ENCODE results near the gene KRTCAP2. TPM values are rescaled to one million over a fixed set of nuclear protein-coding genes. Genes with fewer than 3 reads are reported as not detected.

KRTCAP2 gene
- total RNA-seq, 4 donors from 2014 or later, result 79.8 to 263 (median 162) TPM

DNA sequence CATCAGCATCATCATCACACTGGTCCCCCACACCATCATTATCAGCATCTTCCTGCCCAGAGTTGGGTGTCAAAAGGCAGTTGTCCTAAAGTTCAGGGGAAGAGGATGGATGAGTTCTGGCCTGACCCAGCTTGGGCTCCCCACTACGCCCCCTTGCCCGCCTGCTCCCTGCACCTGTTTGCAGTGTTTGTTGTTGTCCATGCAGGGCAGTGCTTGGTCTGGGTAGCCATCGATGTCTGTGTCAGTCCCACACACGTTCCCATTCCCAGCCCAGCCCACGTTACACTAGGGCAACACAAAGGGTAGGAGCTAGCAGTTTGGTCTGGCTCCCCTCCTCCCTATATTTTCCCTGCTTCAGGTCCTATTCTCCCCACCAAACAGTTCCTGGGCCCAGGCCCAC lies 27.8 kb upstream of the KRTCAP2 start:
- intact Hi-C loops (cut with DNase I), result no loop called here
- WGBS, 2 donors, result 91 to 95% methylated on average over 5 of the region's 5 CpGs
- H3K9me3 ChIP-seq, result no peaks in the 10 kb centered on the region
- no peaks in the 10 kb centered on the region for H3K27me3 ChIP-seq
- no peak overlapping the region for H3K27ac ChIP-seq
- TF ChIP-seq, protein P1, sequence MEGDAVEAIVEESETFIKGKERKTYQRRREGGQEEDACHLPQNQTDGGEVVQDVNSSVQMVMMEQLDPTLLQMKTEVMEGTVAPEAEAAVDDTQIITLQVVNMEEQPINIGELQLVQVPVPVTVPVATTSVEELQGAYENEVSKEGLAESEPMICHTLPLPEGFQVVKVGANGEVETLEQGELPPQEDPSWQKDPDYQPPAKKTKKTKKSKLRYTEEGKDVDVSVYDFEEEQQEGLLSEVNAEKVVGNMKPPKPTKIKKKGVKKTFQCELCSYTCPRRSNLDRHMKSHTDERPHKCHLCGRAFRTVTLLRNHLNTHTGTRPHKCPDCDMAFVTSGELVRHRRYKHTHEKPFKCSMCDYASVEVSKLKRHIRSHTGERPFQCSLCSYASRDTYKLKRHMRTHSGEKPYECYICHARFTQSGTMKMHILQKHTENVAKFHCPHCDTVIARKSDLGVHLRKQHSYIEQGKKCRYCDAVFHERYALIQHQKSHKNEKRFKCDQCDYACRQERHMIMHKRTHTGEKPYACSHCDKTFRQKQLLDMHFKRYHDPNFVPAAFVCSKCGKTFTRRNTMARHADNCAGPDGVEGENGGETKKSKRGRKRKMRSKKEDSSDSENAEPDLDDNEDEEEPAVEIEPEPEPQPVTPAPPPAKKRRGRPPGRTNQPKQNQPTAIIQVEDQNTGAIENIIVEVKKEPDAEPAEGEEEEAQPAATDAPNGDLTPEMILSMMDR (IDR thresholded peaks at IDR 0.05), result no peak
- TF ChIP-seq POLR2A (IDR thresholded peaks at IDR 0.05), result no peak
- H3K4me1 ChIP-seq, result no peaks in the 10 kb centered on the region
- no peaks in the 10 kb centered on the region for H3K36me3 ChIP-seq
- DNase-seq, result no peak
- H3K4me3 ChIP-seq (replicated peaks in 1 of 3), result no peak overlapping the region

DNA sequence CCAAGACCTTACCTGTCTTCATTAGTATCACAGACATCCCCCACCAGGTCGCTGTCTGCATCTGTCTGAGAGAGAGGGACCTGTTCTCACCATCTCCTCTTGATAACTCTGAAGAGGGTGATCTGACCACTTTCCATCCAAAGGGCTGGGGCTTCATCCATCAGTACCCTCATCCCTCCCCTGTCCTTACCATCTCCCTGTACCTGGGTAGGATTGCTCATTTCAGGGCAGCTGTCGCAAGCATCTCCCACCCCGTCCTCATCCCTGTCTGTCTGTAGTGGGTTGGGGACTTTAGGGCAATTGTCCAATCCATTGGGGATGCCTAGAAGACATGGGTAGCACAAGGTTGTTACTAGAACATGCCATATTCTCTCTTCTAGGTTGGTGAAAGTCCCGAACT lies 26.7 kb upstream of the KRTCAP2 start:
- no peaks in the 10 kb centered on the region for H3K9me3 ChIP-seq
- WGBS, 2 donors, result 87 to 90% methylated on average over 4 of the region's 4 CpGs
- no peak overlapping the region for H3K27ac ChIP-seq
- intact Hi-C loops (cut with DNase I), result no loop called here
- H3K4me1 ChIP-seq, result peaks cover 0 to 8% of the 10 kb centered on the region in 2 donors
- H3K27me3 ChIP-seq, result no peaks in the 10 kb centered on the region
- DNase-seq, result no peak
- H3K36me3 ChIP-seq, result no peaks in the 10 kb centered on the region
- H3K4me3 ChIP-seq (replicated peaks in 1 of 3), result no peak overlapping the region
- TF ChIP-seq POLR2A (IDR thresholded peaks at IDR 0.05), result no peak
- TF ChIP-seq, protein P1 (IDR thresholded peaks at IDR 0.05), result no peak

DNA sequence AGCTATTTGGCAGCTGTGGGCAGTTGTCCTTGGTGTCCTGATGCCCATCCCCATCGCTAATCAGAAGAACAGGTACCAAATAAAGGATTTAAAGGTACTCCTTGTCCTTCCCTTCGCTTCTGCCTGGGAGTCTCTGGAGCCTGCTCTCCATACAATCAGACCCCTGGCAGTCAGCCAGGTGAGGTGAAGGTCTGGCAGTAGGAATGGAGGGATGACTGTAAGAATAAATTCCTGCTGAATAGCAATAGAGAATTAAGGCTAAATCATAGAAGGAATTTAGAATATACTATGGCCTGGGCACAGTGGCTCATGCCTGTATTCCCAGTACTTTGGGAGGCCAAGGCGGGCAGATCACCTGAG lies 25.4 kb upstream of the KRTCAP2 start:
- Histone ChIP-seq H3K4me3 (replicated peaks in 1 of 3) (no peak overlapping the region), H3K4me1 (peaks cover 9 to 19% of the 10 kb centered on the region in 2 donors), H3K36me3 (no peaks in the 10 kb centered on the region), H3K27ac (no peak overlapping the region), H3K9me3 (no peaks in the 10 kb centered on the region), H3K27me3 (no peaks in the 10 kb centered on the region)
- 94 to 100% methylated on average over 3 of the region's 3 CpGs for WGBS, 2 donors
- no peak for DNase-seq
- TF ChIP-seq, protein P1 (IDR thresholded peaks at IDR 0.05), result no peak
- TF ChIP-seq POLR2A (IDR thresholded peaks at IDR 0.05), result no peak
- intact Hi-C loops (cut with DNase I), result no loop called here

DNA sequence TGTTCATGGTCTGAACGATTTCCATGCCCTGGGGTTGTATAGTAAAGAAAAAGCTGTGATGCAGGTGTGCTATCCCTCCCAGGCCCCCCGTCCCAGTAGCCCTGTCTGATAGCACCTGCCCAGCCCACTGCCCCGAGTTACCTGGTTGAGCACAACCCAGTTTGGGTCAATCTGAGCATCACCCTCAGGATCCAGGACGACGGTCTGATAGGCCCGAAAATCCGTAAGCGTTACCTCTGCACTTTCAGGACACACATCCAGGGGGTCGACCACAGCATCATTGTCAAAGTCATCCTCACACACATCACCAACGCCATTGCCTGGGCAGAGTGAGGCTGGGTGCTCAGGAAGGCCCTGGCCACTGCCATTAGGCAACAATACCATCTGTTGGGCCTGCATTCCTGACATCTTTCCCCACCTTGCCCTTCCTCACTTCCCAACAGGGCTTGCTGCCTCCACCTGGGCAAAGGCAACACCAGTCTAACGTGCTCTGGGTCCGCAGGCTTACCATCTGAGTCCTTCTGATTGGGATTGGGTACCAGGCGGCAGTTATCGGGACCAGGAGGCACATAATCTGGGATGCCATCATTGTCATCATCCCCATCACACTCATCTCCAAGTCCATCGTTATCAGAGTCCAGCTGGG lies 24.9 kb upstream of the KRTCAP2 start:
- H3K27ac ChIP-seq, result no peak overlapping the region

More for the DNA sequence above, 24.9 kb upstream of the KRTCAP2 start:
- WGBS, 2 donors, result 91 to 95% methylated on average over 15 of the region's 15 CpGs
- DNase-seq, result no peak
- no peak overlapping the region for H3K4me3 ChIP-seq (replicated peaks in 1 of 3)
- H3K4me1 ChIP-seq, result peaks cover 9 to 22% of the 10 kb centered on the region in 2 donors
- H3K36me3 ChIP-seq, result no peaks in the 10 kb centered on the region
- TF ChIP-seq, protein P1 (IDR thresholded peaks at IDR 0.05), result no peak
- no peak for TF ChIP-seq POLR2A (IDR thresholded peaks at IDR 0.05)
- no peaks in the 10 kb centered on the region for H3K27me3 ChIP-seq
- intact Hi-C loops (cut with DNase I), result no loop called here
- no peaks in the 10 kb centered on the region for H3K9me3 ChIP-seq

Data from thyroid gland (tissue), 4 donors.